Glutamatergic neuron (in vitro differentiated cells): Measurements from ENCODE around the gene OR2T27. TPM values are rescaled to one million over a fixed set of nuclear protein-coding genes. Genes with fewer than 3 reads are reported as not detected.

ENCODE experiments used
- DNase-seq: peaks from one replicate; pipeline ENCODE4 v3.0.0; 2022
- H3K27ac Mint-ChIP-seq: one replicate; pipeline ENCODE4 v1.8.0; 2020; ENCODE audit warnings: mild to moderate bottlenecking, mixed read lengths, inconsistent platforms; ENCODE audit not compliant: unreplicated experiment
- H3K27me3 Mint-ChIP-seq: one replicate; pipeline ENCODE4 v1.8.0; 2020; ENCODE audit warnings: mild to moderate bottlenecking, moderate library complexity, mixed read lengths, inconsistent platforms; ENCODE audit not compliant: unreplicated experiment
- H3K36me3 Mint-ChIP-seq: one replicate; pipeline ENCODE4 v1.8.0; 2020; ENCODE audit warnings: mild to moderate bottlenecking, mixed read lengths, inconsistent platforms; ENCODE audit not compliant: unreplicated experiment
- H3K4me1 Mint-ChIP-seq: one replicate; pipeline ENCODE4 v1.8.0; 2020; ENCODE audit warnings: mild to moderate bottlenecking, low read depth, mixed read lengths, inconsistent platforms; ENCODE audit not compliant: unreplicated experiment
- H3K4me3 Mint-ChIP-seq: one replicate; pipeline ENCODE4 v1.8.0; 2020; ENCODE audit warnings: mild to moderate bottlenecking, mixed read lengths, inconsistent platforms; ENCODE audit not compliant: unreplicated experiment
- H3K9me3 Mint-ChIP-seq: one replicate; pipeline ENCODE4 v1.8.0; 2020; ENCODE audit warnings: mild to moderate bottlenecking, moderate library complexity, mixed read lengths, inconsistent platforms; ENCODE audit not compliant: unreplicated experiment
- total RNA-seq: library from RNA; stranded (reverse); fragmentation: NEBNext Ultra II Directional; extraction: Animal tissue kit (Norgen Biotek cat#: 25700); gene quantifications from one replicate; pipeline ENCODE4 v1.2.1, GENCODE V29; 2021; ENCODE audit not compliant: unreplicated experiment
- TF ChIP-seq, protein P1 (sequence below): fragments of 200-600 bp; sonication (generic); IDR thresholded peaks from one replicate; pipeline ENCODE4 v1.5.0; 2021; ENCODE audit not compliant: partially characterized antibody, unreplicated experiment

The OR2T27 gene
- total RNA-seq, 1 donor from 2014 or later: not detected

- Mint-ChIP-seq H3K36me3 (peaks cover 7% of the 10 kb centered on the region), H3K4me3 (no peak overlapping the region), H3K4me1 (no peaks in the 10 kb centered on the region), H3K9me3 (peaks cover 17% of the 10 kb centered on the region), H3K27ac (no peak overlapping the region), H3K27me3 (peaks cover 9% of the 10 kb centered on the region)
- no peak for DNase-seq
- TF ChIP-seq, protein P1, sequence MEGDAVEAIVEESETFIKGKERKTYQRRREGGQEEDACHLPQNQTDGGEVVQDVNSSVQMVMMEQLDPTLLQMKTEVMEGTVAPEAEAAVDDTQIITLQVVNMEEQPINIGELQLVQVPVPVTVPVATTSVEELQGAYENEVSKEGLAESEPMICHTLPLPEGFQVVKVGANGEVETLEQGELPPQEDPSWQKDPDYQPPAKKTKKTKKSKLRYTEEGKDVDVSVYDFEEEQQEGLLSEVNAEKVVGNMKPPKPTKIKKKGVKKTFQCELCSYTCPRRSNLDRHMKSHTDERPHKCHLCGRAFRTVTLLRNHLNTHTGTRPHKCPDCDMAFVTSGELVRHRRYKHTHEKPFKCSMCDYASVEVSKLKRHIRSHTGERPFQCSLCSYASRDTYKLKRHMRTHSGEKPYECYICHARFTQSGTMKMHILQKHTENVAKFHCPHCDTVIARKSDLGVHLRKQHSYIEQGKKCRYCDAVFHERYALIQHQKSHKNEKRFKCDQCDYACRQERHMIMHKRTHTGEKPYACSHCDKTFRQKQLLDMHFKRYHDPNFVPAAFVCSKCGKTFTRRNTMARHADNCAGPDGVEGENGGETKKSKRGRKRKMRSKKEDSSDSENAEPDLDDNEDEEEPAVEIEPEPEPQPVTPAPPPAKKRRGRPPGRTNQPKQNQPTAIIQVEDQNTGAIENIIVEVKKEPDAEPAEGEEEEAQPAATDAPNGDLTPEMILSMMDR: no peak
Observed at GRCh38 chr1:248697907-248698306, 42.6 kb upstream of the OR2T27 start.

- H3K27ac Mint-ChIP-seq: no peak overlapping the region
- H3K27me3 Mint-ChIP-seq: peaks cover 11% of the 10 kb centered on the region
- DNase-seq: no peak
- no peaks in the 10 kb centered on the region for H3K4me1 Mint-ChIP-seq
- H3K36me3 Mint-ChIP-seq: peaks cover 12% of the 10 kb centered on the region
- no peak overlapping the region for H3K4me3 Mint-ChIP-seq
- TF ChIP-seq, protein P1: no peak
- peaks cover 21% of the 10 kb centered on the region for H3K9me3 Mint-ChIP-seq
Observed at GRCh38 chr1:248696774-248697173, 41.4 kb upstream of the OR2T27 start.

- H3K36me3 Mint-ChIP-seq: peaks cover 12% of the 10 kb centered on the region
- H3K27ac Mint-ChIP-seq: no peak overlapping the region
- TF ChIP-seq, protein P1: no peak
- no peak for DNase-seq
- no peaks in the 10 kb centered on the region for H3K4me1 Mint-ChIP-seq
- no peak overlapping the region for H3K4me3 Mint-ChIP-seq
- peaks cover 22% of the 10 kb centered on the region for H3K9me3 Mint-ChIP-seq
- peaks cover 11% of the 10 kb centered on the region for H3K27me3 Mint-ChIP-seq
Observed at GRCh38 chr1:248696261-248696660, 40.9 kb upstream of the OR2T27 start.

GRCh38 chr1:248695451-248696132 lies 40.3 kb upstream of the OR2T27 start:
- Mint-ChIP-seq H3K9me3 (peaks cover 27% of the 10 kb centered on the region), H3K4me3 (no peak overlapping the region)
- DNase-seq: no peak

More at GRCh38 chr1:248695451-248696132, 40.3 kb upstream of the OR2T27 start:
- Mint-ChIP-seq H3K4me1 (no peaks in the 10 kb centered on the region), H3K27ac (no peak overlapping the region), H3K27me3 (peaks cover 11% of the 10 kb centered on the region), H3K36me3 (peaks cover 12% of the 10 kb centered on the region)
- TF ChIP-seq, protein P1: no peak
